PFSK-1 (cell line): ENCODE measurements around the gene PTPRQ.

Source experiments
- FOXP2 ChIP-seq: optimal IDR thresholded peaks from 2 replicates; pipeline ENCODE3; 2011; ENCODE audit warnings: borderline replicate concordance, control low read depth, inconsistent platforms; ENCODE audit not compliant: insufficient read depth; ENCODE audit errors: extremely low read length, extremely low read depth
- POLR2AphosphoS5 ChIP-seq: IDR thresholded peaks from 2 replicates; pipeline ENCODE4 v1.6.1; 2012; ENCODE audit warnings: low read depth, mild to moderate bottlenecking, control low read depth, low read length, moderate library complexity
- SIN3A ChIP-seq: IDR thresholded peaks from 2 replicates; pipeline ENCODE4 v1.6.1; 2012; ENCODE audit warnings: mild to moderate bottlenecking, low read length, moderate library complexity, borderline replicate concordance; ENCODE audit not compliant: insufficient read depth
- TAF1 ChIP-seq: IDR thresholded peaks from 2 replicates; pipeline ENCODE4 v1.6.1; 2012; ENCODE audit warnings: low read length, control low read depth, borderline replicate concordance; ENCODE audit not compliant: insufficient read depth
- TF ChIP-seq, protein P1 (sequence below), 2 experiments: IDR thresholded peaks; 2 replicates each; pipeline versions ENCODE4 v1.6.1 to v1.8.0; 2011 to 2012; ENCODE audit warnings: low read depth in 2 of 2, low read length in 2 of 2, control low read depth in 1 of 2, inconsistent platforms in 1 of 2, mild to moderate bottlenecking in 1 of 2, moderate library complexity in 1 of 2; ENCODE audit not compliant: insufficient read depth in 1 of 2

Gene PTPRQ

DNA sequence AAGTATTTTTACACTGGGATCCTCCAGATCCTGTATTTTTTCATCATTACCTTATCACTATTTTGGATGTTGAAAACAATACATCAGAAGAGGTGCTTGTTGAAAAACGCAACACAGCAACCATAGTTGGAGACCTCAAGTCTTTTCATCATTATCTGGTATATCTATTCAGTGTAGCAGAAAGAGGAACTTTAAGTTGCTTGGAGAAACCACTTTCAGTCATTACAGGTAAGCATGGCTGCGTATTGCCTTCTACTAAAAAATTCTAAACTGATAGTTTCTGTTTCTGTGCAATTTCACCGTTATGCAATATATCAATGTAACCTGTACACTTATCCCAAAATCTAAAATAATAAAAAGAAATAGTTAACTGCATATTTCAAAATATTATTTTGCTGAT is 32.2 kb upstream of the PTPRQ start:
- TF ChIP-seq TAF1: no peak
- TF ChIP-seq, protein P1, sequence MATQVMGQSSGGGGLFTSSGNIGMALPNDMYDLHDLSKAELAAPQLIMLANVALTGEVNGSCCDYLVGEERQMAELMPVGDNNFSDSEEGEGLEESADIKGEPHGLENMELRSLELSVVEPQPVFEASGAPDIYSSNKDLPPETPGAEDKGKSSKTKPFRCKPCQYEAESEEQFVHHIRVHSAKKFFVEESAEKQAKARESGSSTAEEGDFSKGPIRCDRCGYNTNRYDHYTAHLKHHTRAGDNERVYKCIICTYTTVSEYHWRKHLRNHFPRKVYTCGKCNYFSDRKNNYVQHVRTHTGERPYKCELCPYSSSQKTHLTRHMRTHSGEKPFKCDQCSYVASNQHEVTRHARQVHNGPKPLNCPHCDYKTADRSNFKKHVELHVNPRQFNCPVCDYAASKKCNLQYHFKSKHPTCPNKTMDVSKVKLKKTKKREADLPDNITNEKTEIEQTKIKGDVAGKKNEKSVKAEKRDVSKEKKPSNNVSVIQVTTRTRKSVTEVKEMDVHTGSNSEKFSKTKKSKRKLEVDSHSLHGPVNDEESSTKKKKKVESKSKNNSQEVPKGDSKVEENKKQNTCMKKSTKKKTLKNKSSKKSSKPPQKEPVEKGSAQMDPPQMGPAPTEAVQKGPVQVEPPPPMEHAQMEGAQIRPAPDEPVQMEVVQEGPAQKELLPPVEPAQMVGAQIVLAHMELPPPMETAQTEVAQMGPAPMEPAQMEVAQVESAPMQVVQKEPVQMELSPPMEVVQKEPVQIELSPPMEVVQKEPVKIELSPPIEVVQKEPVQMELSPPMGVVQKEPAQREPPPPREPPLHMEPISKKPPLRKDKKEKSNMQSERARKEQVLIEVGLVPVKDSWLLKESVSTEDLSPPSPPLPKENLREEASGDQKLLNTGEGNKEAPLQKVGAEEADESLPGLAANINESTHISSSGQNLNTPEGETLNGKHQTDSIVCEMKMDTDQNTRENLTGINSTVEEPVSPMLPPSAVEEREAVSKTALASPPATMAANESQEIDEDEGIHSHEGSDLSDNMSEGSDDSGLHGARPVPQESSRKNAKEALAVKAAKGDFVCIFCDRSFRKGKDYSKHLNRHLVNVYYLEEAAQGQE (IDR thresholded peaks at IDR 0.05; ENCODE audit: insufficient read depth in 1 of 2, low read depth in 2 of 2, low read length in 2 of 2): no peak
- no peak for TF ChIP-seq FOXP2
- TF ChIP-seq SIN3A: no peak
- no peak for TF ChIP-seq POLR2AphosphoS5

- TF ChIP-seq POLR2AphosphoS5 (no peak), FOXP2 (no peak), SIN3A (no peak)
- TF ChIP-seq, protein P1 (IDR thresholded peaks at IDR 0.05; ENCODE audit: insufficient read depth in 1 of 2, low read depth in 2 of 2, low read length in 2 of 2): no peak
These were observed 31.6 kb upstream of the PTPRQ start for GRCh38 chr12:80412343-80412953.

DNA sequence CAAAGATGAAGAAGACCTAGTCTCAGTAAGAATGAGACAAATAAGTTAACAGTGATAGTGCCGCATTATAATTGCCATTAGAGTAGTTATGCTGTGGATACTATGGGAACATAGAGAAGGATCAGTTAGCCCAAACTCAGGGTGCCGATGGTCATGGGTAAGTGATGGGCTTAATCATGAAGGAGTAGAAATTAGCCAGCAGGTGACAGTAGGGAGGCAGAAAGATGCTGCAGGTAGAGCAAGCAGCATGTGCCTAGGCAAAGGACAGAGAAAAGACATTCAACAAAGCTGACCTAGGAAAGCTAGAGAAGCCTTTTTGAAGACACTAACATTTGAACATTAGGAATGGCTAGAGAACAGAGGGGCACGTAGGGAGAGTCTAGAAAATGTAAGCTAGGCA is 30.6 kb upstream of the PTPRQ start:
- TF ChIP-seq POLR2AphosphoS5: no peak
- no peak for TF ChIP-seq TAF1
- TF ChIP-seq, protein P1 (IDR thresholded peaks at IDR 0.05; ENCODE audit: insufficient read depth in 1 of 2, low read depth in 2 of 2, low read length in 2 of 2): no peak
- no peak for TF ChIP-seq FOXP2
- TF ChIP-seq SIN3A: no peak

- TF ChIP-seq TAF1 (no peak), FOXP2 (no peak), POLR2AphosphoS5 (no peak), SIN3A (no peak)
- TF ChIP-seq, protein P1 (IDR thresholded peaks at IDR 0.05; ENCODE audit: insufficient read depth in 1 of 2, low read depth in 2 of 2, low read length in 2 of 2): no peak
These were observed 28.6 kb upstream of the PTPRQ start for GRCh38 chr12:80415466-80415865.

DNA sequence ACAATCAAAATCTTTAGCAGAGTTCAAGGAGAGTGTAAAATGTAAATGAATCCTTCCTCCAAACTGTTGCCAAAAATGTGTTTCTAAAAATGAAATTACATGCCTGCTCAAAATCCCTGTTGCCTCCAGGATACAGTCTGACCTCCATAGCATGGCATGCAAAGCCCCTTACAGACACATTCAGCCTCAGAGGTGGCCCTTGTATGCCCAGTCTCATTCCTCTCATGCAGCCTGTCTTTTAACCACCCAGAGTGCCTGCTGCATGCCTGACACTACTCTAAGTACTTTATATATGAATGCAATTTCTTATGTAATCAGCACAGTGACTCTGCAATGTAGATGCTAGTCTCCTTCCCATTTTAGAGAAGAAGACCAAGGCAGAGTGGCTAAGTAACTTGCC is 24.4 kb upstream of the PTPRQ start:
- TF ChIP-seq TAF1 (no peak), POLR2AphosphoS5 (no peak), SIN3A (no peak), FOXP2 (no peak)
- TF ChIP-seq, protein P1 (IDR thresholded peaks at IDR 0.05; ENCODE audit: insufficient read depth in 1 of 2, low read depth in 2 of 2, low read length in 2 of 2): no peak
